Measurements from ENCODE around the gene ZNF30. TPM values are rescaled to one million over a fixed set of nuclear protein-coding genes. Genes with fewer than 3 reads are reported as not detected.
"Not testable (repeated sequence)": the region's sequence is repeated elsewhere in the genome, so short reads cannot be mapped to it uniquely, and the experiment has no call there.

The ZNF30 gene
- total RNA-seq, 2 experiments from 2014 or later = 5.7 to 6.2 TPM

GRCh38 chr19:34960940-34961679 is 34.4 kb downstream of the ZNF30 start:
- Mint-ChIP-seq H3K36me3 (ENCODE audit: low read depth) (peaks cover 75% of the 10 kb centered on the region), H3K4me3 (no peak overlapping the region), H3K27ac (peak overlapping the region; percentile 28), H3K4me1 (peaks cover 24% of the 10 kb centered on the region), H3K27me3 (no peaks in the 10 kb centered on the region), H3K9me3 (ENCODE audit: low read depth) (peaks cover 52% of the 10 kb centered on the region)
- POLR2A ChIA-PET = no interaction called here
- intact Hi-C loops (cut with DNase I, micrococcal nuclease) = loop anchor here in 1 of 2 experiments (5.0 kb wide), 1 partner anchor 41 kb away; the partner anchor contains the start of gene GRAMD1A
- ATAC-seq = no peak
- CTCF ChIA-PET = interaction anchor here (0.7 to 1.2 kb wide), 2 partner anchors 45 to 602 kb away, joined by 3 to 4 read pairs; no protein-coding TSS in a partner anchor
- DNase-seq = no peak

GRCh38 chr19:34961775-34962686 is 35.3 kb downstream of the ZNF30 start:
- ATAC-seq = no peak
- Mint-ChIP-seq H3K4me3 (peak overlapping the region; percentile 76), H3K9me3 (ENCODE audit: low read depth) (peaks cover 52% of the 10 kb centered on the region), H3K4me1 (peaks cover 24% of the 10 kb centered on the region), H3K27ac (peak overlapping the region; percentile 64), H3K36me3 (ENCODE audit: low read depth) (peaks cover 71% of the 10 kb centered on the region), H3K27me3 (no peaks in the 10 kb centered on the region)
- CTCF ChIA-PET = interaction anchor here (1.2 to 1.8 kb wide), 2 partner anchors 11 to 44 kb away, joined by 3 to 10 read pairs; no protein-coding TSS in a partner anchor
- peak; percentile 20 for DNase-seq
- intact Hi-C loops (cut with DNase I, micrococcal nuclease) = loop anchor here (2.0 to 5.0 kb wide), 2 partner anchors 35 to 40 kb away; partner anchors contain the start of genes GRAMD1A (in 1 of the 2) and ZNF30 (in 1 of the 2)
- POLR2A ChIA-PET = no interaction called here

GRCh38 chr19:34962687-34963572 is 36.2 kb downstream of the ZNF30 start:
- H3K4me3 Mint-ChIP-seq = peak overlapping the region; percentile 76
- no peaks in the 10 kb centered on the region for H3K27me3 Mint-ChIP-seq
- intact Hi-C loops (cut with DNase I, micrococcal nuclease) = loop anchor here (2.0 to 5.0 kb wide), 2 partner anchors 36 to 39 kb away; partner anchors contain the start of genes GRAMD1A (in 1 of the 2) and ZNF30 (in 1 of the 2)
- H3K36me3 Mint-ChIP-seq (ENCODE audit: low read depth) = peaks cover 63% of the 10 kb centered on the region
- ChIA-PET CTCF (interaction anchor here (0.7 to 1.8 kb wide), 4 partner anchors 10 to 543 kb away, joined by 3 to 10 read pairs (median 4); no protein-coding TSS in a partner anchor), POLR2A (no interaction called here)
- peak overlapping the region; percentile 64 for H3K27ac Mint-ChIP-seq
- no peak for ATAC-seq
- peaks cover 53% of the 10 kb centered on the region for H3K9me3 Mint-ChIP-seq (ENCODE audit: low read depth)
- DNase-seq = peak; percentile 27
- H3K4me1 Mint-ChIP-seq = peaks cover 24% of the 10 kb centered on the region

GRCh38 chr19:34963573-34964406 is 37.1 kb downstream of the ZNF30 start, which contains the start of gene ZNF792:
Gene ZNF792 (minus strand): TSS chr19:34964229. CDS start chr19:34963662, 567 bp downstream.
- H3K4me3 Mint-ChIP-seq = peak within 1 kb of the TSS; percentile 76
- H3K9me3 Mint-ChIP-seq (ENCODE audit: low read depth) = peaks cover 53% of the 10 kb centered on the region
- peak within 1 kb of the TSS; percentile 64 for H3K27ac Mint-ChIP-seq
- DNase-seq = peak; percentile 67
- ChIA-PET POLR2A (no interaction called here), CTCF (interaction anchor here (0.7 to 1.8 kb wide), 4 partner anchors 9 to 544 kb away, joined by 3 to 10 read pairs (median 4); no protein-coding TSS in a partner anchor)
- peaks cover 54% of the 10 kb centered on the region for H3K36me3 Mint-ChIP-seq (ENCODE audit: low read depth)
- intact Hi-C loops (cut with DNase I, micrococcal nuclease) = loop anchor here (2.0 to 5.0 kb wide), 2 partner anchors 37 to 39 kb away; partner anchors contain the start of genes GRAMD1A (in 1 of the 2) and ZNF30 (in 1 of the 2)
- peak; percentile 79 for ATAC-seq
- H3K4me1 Mint-ChIP-seq = peaks cover 24% of the 10 kb centered on the region
- H3K27me3 Mint-ChIP-seq = no peaks in the 10 kb centered on the region

- no peak for DNase-seq
- intact Hi-C loops (cut with DNase I, micrococcal nuclease) = loop anchor here in 1 of 2 experiments (5.0 kb wide), 1 partner anchor 38 kb away; the partner anchor contains the start of gene GRAMD1A
- H3K27me3 Mint-ChIP-seq = no peaks in the 10 kb centered on the region
- POLR2A ChIA-PET = no interaction called here
- no peak for ATAC-seq
- H3K36me3 Mint-ChIP-seq (ENCODE audit: low read depth) = peaks cover 46% of the 10 kb centered on the region
- no peak overlapping the region for H3K27ac Mint-ChIP-seq
- CTCF ChIA-PET = interaction anchor here (1.6 kb wide), 1 partner anchor 79 kb away, joined by 3 read pairs; no protein-coding TSS in a partner anchor
- peaks cover 24% of the 10 kb centered on the region for H3K4me1 Mint-ChIP-seq
- peak overlapping the region; percentile 62 for H3K4me3 Mint-ChIP-seq
- peaks cover 50% of the 10 kb centered on the region for H3K9me3 Mint-ChIP-seq (ENCODE audit: low read depth)
Observed at GRCh38 chr19:34964598-34964997, 37.9 kb downstream of the ZNF30 start.

GRCh38 chr19:34965505-34965904 is 38.8 kb downstream of the ZNF30 start:
- ATAC-seq; H3K4me3 Mint-ChIP-seq; H3K27ac Mint-ChIP-seq; POLR2A ChIA-PET; DNase-seq; CTCF ChIA-PET; intact Hi-C loops (cut with DNase I, micrococcal nuclease); H3K27me3 Mint-ChIP-seq: not testable (repeated sequence)
- H3K36me3 Mint-ChIP-seq (ENCODE audit: low read depth) = peaks cover 37% of the 10 kb centered on the region
- H3K4me1 Mint-ChIP-seq = peaks cover 24% of the 10 kb centered on the region
- peaks cover 46% of the 10 kb centered on the region for H3K9me3 Mint-ChIP-seq (ENCODE audit: low read depth)

- DNase-seq (no peak), ATAC-seq (no peak)
- Mint-ChIP-seq H3K4me1 (peaks cover 11% of the 10 kb centered on the region), H3K27ac (no peak overlapping the region), H3K36me3 (ENCODE audit: low read depth) (peaks cover 18% of the 10 kb centered on the region), H3K27me3 (no peaks in the 10 kb centered on the region), H3K9me3 (ENCODE audit: low read depth) (peaks cover 36% of the 10 kb centered on the region), H3K4me3 (no peak overlapping the region)
- intact Hi-C loops (cut with DNase I, micrococcal nuclease) = no loop called here
- CTCF ChIA-PET = interaction anchor here (1.0 to 4.4 kb wide), 5 partner anchors 9 to 77 kb away, joined by 3 to 24 read pairs (median 4); no protein-coding TSS in a partner anchor
- POLR2A ChIA-PET = interaction anchor here (1.1 kb wide), 1 partner anchor 52 kb away, joined by 3 read pairs; no protein-coding TSS in a partner anchor
Observed at GRCh38 chr19:34967551-34967950, 40.8 kb downstream of the ZNF30 start.

- ATAC-seq = no peak
- peaks cover 10% of the 10 kb centered on the region for H3K36me3 Mint-ChIP-seq (ENCODE audit: low read depth)
- no peak overlapping the region for H3K27ac Mint-ChIP-seq
- ChIA-PET POLR2A (no interaction called here), CTCF (interaction anchor here (4.4 kb wide), 1 partner anchor 44 kb away, joined by 24 read pairs; no protein-coding TSS in a partner anchor)
- DNase-seq = no peak
- peaks cover 32% of the 10 kb centered on the region for H3K9me3 Mint-ChIP-seq (ENCODE audit: low read depth)
- intact Hi-C loops (cut with DNase I, micrococcal nuclease) = loop anchor here in 1 of 2 experiments (5.0 kb wide), 2 partner anchors 173 to 292 kb away; partner anchors contain the start of genes FXYD7, SCGB2B2 and ZNF302
- H3K27me3 Mint-ChIP-seq = no peaks in the 10 kb centered on the region
- H3K4me1 Mint-ChIP-seq = peaks cover 22% of the 10 kb centered on the region
- no peak overlapping the region for H3K4me3 Mint-ChIP-seq
Observed at GRCh38 chr19:34969721-34970120, 43.0 kb downstream of the ZNF30 start.

- DNase-seq; H3K27me3 Mint-ChIP-seq; POLR2A ChIA-PET; H3K27ac Mint-ChIP-seq; H3K36me3 Mint-ChIP-seq (ENCODE audit: low read depth); H3K4me3 Mint-ChIP-seq; ATAC-seq: not testable (repeated sequence)
- intact Hi-C loops (cut with DNase I, micrococcal nuclease) = loop anchor here in 1 of 2 experiments (5.0 kb wide), 2 partner anchors 172 to 293 kb away; partner anchors contain the start of genes FXYD7, SCGB2B2 and ZNF302
- CTCF ChIA-PET = interaction anchor here (0.6 to 6.4 kb wide), 3 partner anchors 40 to 1893 kb away, joined by 3 to 124 read pairs (median 24); no protein-coding TSS in a partner anchor
- Mint-ChIP-seq H3K4me1 (peaks cover 28% of the 10 kb centered on the region), H3K9me3 (ENCODE audit: low read depth) (peaks cover 32% of the 10 kb centered on the region)
Observed at GRCh38 chr19:34970185-34970780, 43.6 kb downstream of the ZNF30 start.

Measured in activated CD4-positive, alpha-beta T cell treated with anti-CD3 and anti-CD28 coated beads for 36 hours (primary cell).